Esophagus muscularis mucosa (tissue), 4 donors: ENCODE measurements around the gene PRPF40A. TPM values are rescaled to one million over a fixed set of nuclear protein-coding genes. Genes with fewer than 3 reads are reported as not detected.

ENCODE experiments used
- DNase-seq: peaks from one replicate; pipeline ENCODE4 v3.0.0-alpha.2; 2017; ENCODE audit errors: extremely low spot score
- H3K27ac ChIP-seq, 4 donors: fragments of 200-600 bp; sonication (generic); replicated peaks in 1 of 4; 1 replicate in 3 of 4; 2 replicates in 1 of 4; pipeline ENCODE4 v1.5.1; 2016 to 2019; ENCODE audit warnings: mild to moderate bottlenecking in 1 of 4
- H3K27me3 ChIP-seq, 4 donors: fragments of 200-600 bp; sonication (generic); one replicate each; pipeline versions ENCODE4 v1.5.1 to v1.6.0; 2016 to 2019
- H3K36me3 ChIP-seq, 4 donors: fragments of 200-600 bp; sonication (generic); one replicate each; pipeline ENCODE4 v1.5.1; 2016 to 2019
- H3K4me1 ChIP-seq, 4 donors: fragments of 200-600 bp; sonication (generic); one replicate each; pipeline ENCODE4 v1.5.1; 2016 to 2019
- H3K4me3 ChIP-seq, 4 donors: fragments of 200-600 bp; sonication (generic); 1 replicate in 2 of 4; 2 replicates in 2 of 4; pipeline ENCODE4 v1.5.1; 2016 to 2019; ENCODE audit warnings: mild to moderate bottlenecking in 4 of 4, moderate library complexity in 1 of 4
- H3K9me3 ChIP-seq, 4 donors: fragments of 200-600 bp; sonication (generic); 1 replicate in 3 of 4; 2 replicates in 1 of 4; pipeline ENCODE4 v1.5.1; 2016 to 2019
- EP300 ChIP-seq: sonication (generic); formaldehyde crosslinking; IDR thresholded peaks from one replicate; pipeline ENCODE4 v1.6.1; 2017; ENCODE audit warnings: antibody characterized with exemption
- POLR2A ChIP-seq: fragments of 450-650 bp; IDR thresholded peaks from one replicate; pipeline ENCODE4 v1.6.1; 2017; ENCODE audit warnings: antibody characterized with exemption, moderate library complexity, mild to moderate bottlenecking, low read depth
- POLR2AphosphoS5 ChIP-seq, 2 donors: sonication (generic); formaldehyde crosslinking; IDR thresholded peaks; one replicate each; pipeline ENCODE4 v1.6.1; 2017; ENCODE audit warnings: antibody characterized with exemption in 2 of 2
- WGBS: methylation state at CpG from one replicate; pipeline ENCODE4 v1.1.5; 2018; 5-methylcytosine and 5-hydroxymethylcytosine counted together
- intact Hi-C: fragments of 100-400 bp; cut with DNase I; formaldehyde crosslinking; loops from one replicate; pipeline ENCODE4 v1.15.1; 2023
- total RNA-seq, 4 donors: library from RNA; depleted of rRNA; stranded (reverse); fragments of >200 nt; gene quantifications; one replicate each; pipeline versions ENCODE4 v1.1.0 to v1.2.1, GENCODE V29; 2016
- TF ChIP-seq, protein P1 (sequence below), 3 experiments: fragments of 200-600 bp in 2 of 3; fragments of 450-650 bp in 1 of 3; sonication (generic) in 2 of 3; IDR thresholded peaks; one replicate each; pipeline ENCODE4 v1.5.1; 2017 to 2019; ENCODE audit warnings: antibody characterized with exemption in 3 of 3, mild to moderate bottlenecking in 2 of 3, moderate library complexity in 1 of 3

Gene PRPF40A
- total RNA-seq, 4 donors from 2014 or later: 46.1 to 66.1 (median 53.2) TPM

DNA sequence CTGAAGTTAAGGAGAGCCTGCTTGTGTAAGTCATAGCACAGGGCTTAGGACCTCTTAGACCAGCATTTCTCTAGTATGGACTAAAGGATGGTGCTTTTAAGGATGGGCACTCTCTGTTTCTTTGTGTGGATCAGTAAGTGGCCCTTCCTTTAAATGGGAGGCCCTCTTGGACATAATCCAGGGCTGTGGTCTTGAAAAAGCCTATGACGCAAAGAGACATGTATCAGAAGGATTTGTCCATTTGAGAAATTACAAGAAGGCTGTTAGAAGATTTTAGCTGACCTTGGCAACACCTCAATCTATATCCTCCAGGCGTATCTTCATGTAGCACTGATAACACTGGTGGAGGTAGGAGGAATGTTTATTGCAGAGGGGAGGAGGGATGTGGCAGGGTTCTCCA lies 79.2 kb downstream of the PRPF40A start:
- peaks cover 0 to 6% (median 3%) of the 10 kb centered on the region in 4 donors for H3K4me1 ChIP-seq
- WGBS: 91% methylated on average over 2 of the region's 2 CpGs
- DNase-seq: no peak
- TF ChIP-seq POLR2A: no peak
- no peak for TF ChIP-seq POLR2AphosphoS5 (IDR thresholded peaks at IDR 0.05)
- TF ChIP-seq, protein P1, sequence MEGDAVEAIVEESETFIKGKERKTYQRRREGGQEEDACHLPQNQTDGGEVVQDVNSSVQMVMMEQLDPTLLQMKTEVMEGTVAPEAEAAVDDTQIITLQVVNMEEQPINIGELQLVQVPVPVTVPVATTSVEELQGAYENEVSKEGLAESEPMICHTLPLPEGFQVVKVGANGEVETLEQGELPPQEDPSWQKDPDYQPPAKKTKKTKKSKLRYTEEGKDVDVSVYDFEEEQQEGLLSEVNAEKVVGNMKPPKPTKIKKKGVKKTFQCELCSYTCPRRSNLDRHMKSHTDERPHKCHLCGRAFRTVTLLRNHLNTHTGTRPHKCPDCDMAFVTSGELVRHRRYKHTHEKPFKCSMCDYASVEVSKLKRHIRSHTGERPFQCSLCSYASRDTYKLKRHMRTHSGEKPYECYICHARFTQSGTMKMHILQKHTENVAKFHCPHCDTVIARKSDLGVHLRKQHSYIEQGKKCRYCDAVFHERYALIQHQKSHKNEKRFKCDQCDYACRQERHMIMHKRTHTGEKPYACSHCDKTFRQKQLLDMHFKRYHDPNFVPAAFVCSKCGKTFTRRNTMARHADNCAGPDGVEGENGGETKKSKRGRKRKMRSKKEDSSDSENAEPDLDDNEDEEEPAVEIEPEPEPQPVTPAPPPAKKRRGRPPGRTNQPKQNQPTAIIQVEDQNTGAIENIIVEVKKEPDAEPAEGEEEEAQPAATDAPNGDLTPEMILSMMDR (IDR thresholded peaks at IDR 0.05): no peak
- no peak for TF ChIP-seq EP300
- peaks cover 21 to 83% (median 54%) of the 10 kb centered on the region in 4 donors for H3K36me3 ChIP-seq
- no peaks in the 10 kb centered on the region for H3K9me3 ChIP-seq
- no peak overlapping the region for H3K4me3 ChIP-seq
- intact Hi-C loops: loop anchor here (5.0 to 10.0 kb wide), 2 partner anchors 301 to 603 kb away; partner anchors contain the start of gene FMNL2
- H3K27me3 ChIP-seq: no peaks in the 10 kb centered on the region
- H3K27ac ChIP-seq: no peak overlapping the region

DNA sequence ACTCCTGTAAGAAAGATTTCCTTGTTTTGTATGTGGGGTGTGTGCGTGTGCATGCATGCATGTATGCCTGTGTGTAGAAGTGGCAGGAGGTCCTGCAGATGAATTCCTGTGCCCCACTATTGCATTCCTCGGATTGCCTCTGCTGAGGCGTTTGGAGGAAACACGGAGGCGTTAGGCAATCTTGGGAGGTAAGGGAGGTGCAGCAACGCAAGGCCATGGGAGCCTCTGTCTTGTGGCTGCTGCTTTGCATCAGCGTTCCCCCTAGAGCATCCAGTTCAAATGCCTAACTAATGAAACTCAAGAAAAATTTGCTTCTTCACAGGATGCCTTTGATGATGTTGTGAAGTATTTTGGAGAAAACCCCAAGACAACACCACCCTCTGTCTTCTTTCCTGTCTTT lies 80.0 kb downstream of the PRPF40A start:
- no peak overlapping the region for H3K4me3 ChIP-seq
- 89% methylated on average over 5 of the region's 7 CpGs for WGBS
- intact Hi-C loops: loop anchor here (5.0 to 10.0 kb wide), 2 partner anchors 300 to 602 kb away; partner anchors contain the start of gene FMNL2
- no peak for DNase-seq
- no peaks in the 10 kb centered on the region for H3K9me3 ChIP-seq
- TF ChIP-seq POLR2A (no peak), POLR2AphosphoS5 (IDR thresholded peaks at IDR 0.05) (no peak), EP300 (no peak)
- TF ChIP-seq, protein P1 (IDR thresholded peaks at IDR 0.05): no peak
- H3K36me3 ChIP-seq: peaks cover 21 to 84% (median 53%) of the 10 kb centered on the region in 4 donors
- no peak overlapping the region for H3K27ac ChIP-seq
- H3K4me1 ChIP-seq: peaks cover 0 to 6% (median 3%) of the 10 kb centered on the region in 4 donors
- H3K27me3 ChIP-seq: no peaks in the 10 kb centered on the region

DNA sequence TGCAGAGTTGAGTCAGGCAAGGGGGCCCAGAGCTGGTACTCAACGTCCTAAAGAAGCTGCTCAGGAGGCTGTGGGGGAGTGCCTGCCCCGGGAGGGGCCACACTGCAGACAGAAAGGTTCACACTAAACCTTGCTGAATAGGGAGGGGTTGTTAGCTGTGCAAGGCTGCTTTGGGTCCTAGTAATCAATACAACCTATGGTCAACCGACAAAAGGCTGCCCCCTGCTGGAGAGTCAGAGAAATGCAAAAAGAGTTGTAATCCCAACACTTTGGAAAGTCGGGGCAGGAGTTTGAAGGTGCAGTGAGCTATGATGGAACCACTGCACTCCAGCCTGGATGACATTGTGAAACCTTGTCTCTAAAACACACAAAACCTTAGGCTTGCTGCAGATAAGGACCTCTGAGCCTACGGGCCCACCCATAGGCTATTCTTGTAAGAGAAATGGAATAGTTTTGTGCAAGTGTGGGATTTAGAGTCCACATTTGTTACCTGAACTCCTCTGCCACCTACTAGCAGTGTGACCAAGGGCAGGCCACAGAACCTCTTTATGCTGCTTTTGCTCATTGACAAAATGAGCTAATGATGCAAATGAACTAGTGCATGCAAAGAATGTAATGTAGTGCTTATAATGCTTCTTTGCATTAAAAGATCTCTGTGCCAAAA lies 81.5 kb downstream of the PRPF40A start:
- DNase-seq: no peak
- H3K4me1 ChIP-seq: peaks cover 0 to 6% (median 3%) of the 10 kb centered on the region in 4 donors
- TF ChIP-seq EP300 (no peak), POLR2A (no peak), POLR2AphosphoS5 (IDR thresholded peaks at IDR 0.05) (no peak)
- TF ChIP-seq, protein P1 (IDR thresholded peaks at IDR 0.05): peak; percentile 77 to 85 (median 78)
- H3K27ac ChIP-seq: no peak overlapping the region
- no peak overlapping the region for H3K4me3 ChIP-seq
- peaks cover 15 to 82% (median 48%) of the 10 kb centered on the region in 4 donors for H3K36me3 ChIP-seq
- WGBS: 33% methylated on average over 5 of the region's 5 CpGs
- H3K27me3 ChIP-seq: no peaks in the 10 kb centered on the region
- no peaks in the 10 kb centered on the region for H3K9me3 ChIP-seq
- intact Hi-C loops: loop anchor here (2.0 to 10.0 kb wide), 3 partner anchors 298 to 601 kb away; partner anchors contain the start of gene FMNL2

DNA sequence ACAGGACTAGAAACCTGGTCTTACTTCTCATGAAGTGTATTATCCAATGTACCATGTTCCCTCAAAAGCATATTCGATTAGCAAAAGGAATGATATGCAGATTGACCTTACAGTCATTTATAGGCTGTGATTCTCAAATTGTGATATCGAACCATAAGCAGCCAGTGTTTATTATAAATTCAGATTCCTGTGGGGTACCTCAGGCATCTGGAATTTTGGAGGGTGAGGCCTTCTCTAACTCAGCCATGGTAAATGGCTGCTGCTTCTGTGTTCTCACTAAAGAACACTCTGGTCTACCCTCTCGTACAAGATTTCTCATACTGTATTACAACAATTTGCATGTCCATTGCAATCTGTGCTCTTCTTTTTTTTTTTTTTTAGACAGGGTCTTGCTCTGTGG lies 84.5 kb downstream of the PRPF40A start:
- WGBS: 93% methylated on average over 3 of the region's 3 CpGs
- Histone ChIP-seq H3K9me3 (no peaks in the 10 kb centered on the region), H3K4me1 (peaks cover 0 to 6% (median 3%) of the 10 kb centered on the region in 4 donors), H3K4me3 (no peak overlapping the region), H3K27ac (no peak overlapping the region), H3K27me3 (no peaks in the 10 kb centered on the region), H3K36me3 (peaks cover 12 to 71% (median 37%) of the 10 kb centered on the region in 4 donors)
- no peak for DNase-seq
- intact Hi-C loops: loop anchor here (10.0 kb wide), 1 partner anchor 598 kb away; no protein-coding TSS in a partner anchor
- no peak for TF ChIP-seq POLR2AphosphoS5 (IDR thresholded peaks at IDR 0.05)

DNA sequence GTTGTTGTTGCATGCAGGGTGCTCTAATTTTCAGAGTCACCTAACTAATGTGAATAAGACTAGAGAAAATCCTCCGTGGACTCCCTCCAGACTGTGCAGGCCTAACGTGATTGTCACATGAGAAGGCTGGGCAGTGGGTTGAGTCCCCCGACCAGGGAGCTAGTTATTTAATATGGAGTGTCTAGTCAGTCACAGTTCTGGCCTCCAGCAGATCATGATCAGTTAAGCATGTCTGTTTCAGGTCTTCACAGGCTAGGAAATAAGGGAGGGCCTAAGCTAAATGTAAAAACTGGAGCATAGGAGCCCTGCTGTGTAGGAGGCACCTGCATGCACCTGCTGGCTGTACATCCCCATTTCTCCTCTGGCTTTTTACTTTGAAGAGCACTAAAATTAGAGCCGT lies 86.8 kb downstream of the PRPF40A start:
- Histone ChIP-seq H3K36me3 (peaks cover 7 to 56% (median 26%) of the 10 kb centered on the region in 4 donors), H3K4me3 (no peak overlapping the region), H3K27ac (no peak overlapping the region), H3K9me3 (no peaks in the 10 kb centered on the region), H3K4me1 (peaks cover 0 to 5% (median under 1%) of the 10 kb centered on the region in 4 donors), H3K27me3 (no peaks in the 10 kb centered on the region)
- intact Hi-C loops: loop anchor here (10.0 kb wide), 1 partner anchor 596 kb away; no protein-coding TSS in a partner anchor
- TF ChIP-seq POLR2AphosphoS5 (IDR thresholded peaks at IDR 0.05) (no peak), EP300 (no peak), POLR2A (no peak)
- TF ChIP-seq, protein P1 (IDR thresholded peaks at IDR 0.05): no peak
- WGBS: 89% methylated on average over 4 of the region's 4 CpGs
- DNase-seq: no peak
